Inferior parietal cortex (tissue), 1 donor: ENCODE results near the gene DTNA.

Experiments used
- DNase-seq: peaks from one replicate; pipeline ENCODE4 v3.0.0-alpha.2; 2016; ENCODE audit errors: extremely low spot score

The DTNA gene

GRCh38 chr18:34806527-34806926 lies 96.4 kb downstream of the DTNA start:
- no peak for DNase-seq

- DNase-seq: no peak
Observed at GRCh38 chr18:34807106-34807796, 97.2 kb downstream of the DTNA start.

- DNase-seq: no peak
Observed at GRCh38 chr18:34808389-34808788, 98.3 kb downstream of the DTNA start.

GRCh38 chr18:34809451-34810072 lies 99.5 kb downstream of the DTNA start:
- DNase-seq: no peak

GRCh38 chr18:34816183-34816582 lies 106.1 kb downstream of the DTNA start:
- no peak for DNase-seq

GRCh38 chr18:34817636-34818035 lies 107.5 kb downstream of the DTNA start:
- DNase-seq: no peak

- peak; percentile 53 for DNase-seq
Observed at GRCh38 chr18:34818064-34818463, 108.0 kb downstream of the DTNA start.

- DNase-seq: no peak
Observed at GRCh38 chr18:34820360-34821065, 110.4 kb downstream of the DTNA start.

GRCh38 chr18:34821669-34822210 lies 111.6 kb downstream of the DTNA start:
- DNase-seq: no peak

- DNase-seq: no peak
Observed at GRCh38 chr18:34828093-34828492, 118.0 kb downstream of the DTNA start.

- DNase-seq: peak; percentile 49
Observed at GRCh38 chr18:34834897-34835296, 124.8 kb downstream of the DTNA start.

- DNase-seq: no peak
Observed at GRCh38 chr18:34835466-34835865, 125.4 kb downstream of the DTNA start.

- no peak for DNase-seq
Observed at GRCh38 chr18:34837769-34838272, 127.7 kb downstream of the DTNA start.

- no peak for DNase-seq
Observed at GRCh38 chr18:34838669-34839068, 128.6 kb downstream of the DTNA start.

- DNase-seq: no peak
Observed at GRCh38 chr18:34840256-34840826, 130.2 kb downstream of the DTNA start.

GRCh38 chr18:34841891-34842290 lies 131.8 kb downstream of the DTNA start:
- DNase-seq: no peak

- DNase-seq: no peak
Observed at GRCh38 chr18:34844072-34844471, 134.0 kb downstream of the DTNA start.

- no peak for DNase-seq
Observed at GRCh38 chr18:34844732-34845459, 134.8 kb downstream of the DTNA start.

GRCh38 chr18:34847408-34847807 lies 137.3 kb downstream of the DTNA start:
- DNase-seq: no peak

GRCh38 chr18:34848156-34848555 lies 138.1 kb downstream of the DTNA start:
- no peak for DNase-seq

- no peak for DNase-seq
Observed at GRCh38 chr18:34848695-34849094, 138.6 kb downstream of the DTNA start.
